GM12878 (cell line): ENCODE data around the gene PPP2R3C. TPM values are rescaled to one million over a fixed set of nuclear protein-coding genes. Genes with fewer than 3 reads are reported as not detected.

ENCODE experiments used
- ATAC-seq: fragments of 200-7000 bp; cut with Tn5 transposase; 3 replicates; pipeline ENCODE4 v1.9.1; 2020; ENCODE audit warnings: mild to moderate bottlenecking, moderate library complexity
- BruUV-seq: library from RNA; stranded (reverse); fragments of 400-500 nt; replicated peaks from 2 replicates; lab custom pipeline; 2021; lab: Mats Ljungman, UMichigan
- CTCF ChIA-PET: fragments of 300-600 bp; sonication (Branson Sonifier 250); formaldehyde crosslinking; extraction: SDS; loops from one replicate; lab custom pipeline; 2021; ENCODE audit warnings: inconsistent platforms; lab: Yijun Ruan, JAX
- POLR2A ChIA-PET: fragments of 350-600 bp; formaldehyde crosslinking; extraction: SDS; loops from one replicate; lab custom pipeline; 2021; ENCODE audit warnings: inconsistent platforms; lab: Charles Lee
- RAD21 ChIA-PET: fragments of 300-600 bp; sonication (Branson Sonifier 250); formaldehyde crosslinking; loops from one replicate; lab custom pipeline; 2023; ENCODE audit warnings: antibody characterized with exemption; ENCODE audit not compliant: unreplicated experiment; lab: Charles Lee
- SMC1A ChIA-PET: fragments of 300-600 bp; sonication (Branson Sonifier 250); formaldehyde crosslinking; loops from one replicate; lab custom pipeline; 2023; ENCODE audit not compliant: unreplicated experiment, uncharacterized antibody; lab: Charles Lee
- DNase-seq: peaks from one replicate; pipeline ENCODE4 v3.0.0-alpha.2; 2011; ENCODE audit warnings: low read depth, low spot score
- FAIRE-seq: peaks from 3 replicates; lab custom pipeline; 2011; peaks lifted over from hg19 to GRCh38; lab: Jason Lieb, UNC
- H2AFZ ChIP-seq: 2 replicates; pipeline ENCODE4 v1.6.0; 2011; ENCODE audit warnings: low read depth, low read length, control low read depth; ENCODE audit not compliant: control insufficient read depth
- H3K27ac ChIP-seq: 2 replicates; pipeline ENCODE4 v1.5.1; 2011; ENCODE audit warnings: control low read depth; ENCODE audit not compliant: control insufficient read depth, insufficient read depth
- H3K27me3 ChIP-seq, 2 experiments: replicated peaks in 1 of 2; 2 replicates each; pipeline versions ENCODE4 v1.6.0 to v1.6.1; 2011; ENCODE audit warnings: low read length in 1 of 2; ENCODE audit not compliant: control insufficient read depth in 2 of 2, insufficient read depth in 2 of 2
- H3K36me3 ChIP-seq, 2 experiments: 2 replicates each; pipeline ENCODE4 v1.5.1; 2011; ENCODE audit warnings: low read length in 1 of 2; ENCODE audit not compliant: control insufficient read depth in 2 of 2, insufficient read depth in 2 of 2
- H3K4me1 ChIP-seq: 2 replicates; pipeline ENCODE4 v1.6.1; 2011; ENCODE audit warnings: mild to moderate bottlenecking, low read length, moderate library complexity, mixed read lengths; ENCODE audit not compliant: control insufficient read depth, insufficient read depth
- H3K4me2 ChIP-seq: 2 replicates; pipeline ENCODE4 v1.6.0; 2011; ENCODE audit warnings: control low read depth; ENCODE audit not compliant: control insufficient read depth, insufficient read depth
- H3K4me3 ChIP-seq: fragments of 200-600 bp; sonication (generic); 2 replicates; pipeline ENCODE4 v1.5.1; 2016
- H3K79me2 ChIP-seq: 2 replicates; pipeline ENCODE4 v1.6.0; 2011; ENCODE audit warnings: low read length; ENCODE audit not compliant: control insufficient read depth, insufficient read depth
- H3K9ac ChIP-seq: 2 replicates; pipeline ENCODE4 v1.8.0; 2011; ENCODE audit warnings: low read length, control low read depth, mixed read lengths; ENCODE audit not compliant: control insufficient read depth, insufficient read depth
- H3K9me3 ChIP-seq: replicated peaks from 3 replicates; pipeline ENCODE4 v1.5.1; 2011; ENCODE audit warnings: mild to moderate bottlenecking, low read length; ENCODE audit not compliant: control insufficient read depth, insufficient read depth
- H4K20me1 ChIP-seq: 2 replicates; pipeline ENCODE4 v1.6.0; 2011; ENCODE audit not compliant: control insufficient read depth, insufficient read depth
- BCLAF1 ChIP-seq: fragments of 450-650 bp; IDR thresholded peaks from 2 replicates; pipeline ENCODE4 v1.6.1; 2017; ENCODE audit warnings: antibody characterized with exemption, mild to moderate bottlenecking, moderate library complexity
- BRCA1 ChIP-seq: IDR thresholded peaks from 2 replicates; pipeline ENCODE4 v1.6.1; 2011; ENCODE audit warnings: low read depth, low read length, improper control_type of control experiment
- CREM ChIP-seq: IDR thresholded peaks from 2 replicates; pipeline ENCODE4 v1.6.1; 2014; ENCODE audit warnings: antibody characterized with exemption, low read depth
- NBN ChIP-seq: fragments of 450-650 bp; IDR thresholded peaks from 2 replicates; pipeline ENCODE4 v1.6.1; 2016
- POLR2AphosphoS5 ChIP-seq: IDR thresholded peaks from 2 replicates; pipeline ENCODE4 v1.6.1; 2011; ENCODE audit warnings: mild to moderate bottlenecking, low read length, inconsistent platforms
- RELA ChIP-seq: fragments of 450-650 bp; IDR thresholded peaks from 2 replicates; pipeline ENCODE4 v1.8.0; 2014; ENCODE audit warnings: borderline replicate concordance; ENCODE audit not compliant: partially characterized antibody
- RELB ChIP-seq: fragments of 450-650 bp; IDR thresholded peaks from 2 replicates; pipeline ENCODE4 v1.6.1; 2017; ENCODE audit warnings: low read depth, mild to moderate bottlenecking, moderate library complexity
- RUNX3 ChIP-seq: IDR thresholded peaks from 2 replicates; pipeline ENCODE4 v1.6.1; 2012; ENCODE audit warnings: low read length, inconsistent platforms
- SIN3A ChIP-seq: IDR thresholded peaks from 2 replicates; pipeline ENCODE4 v1.6.1; 2012; ENCODE audit warnings: low read depth, low read length, improper control_type of control experiment
- SIX5 ChIP-seq: IDR thresholded peaks from 2 replicates; pipeline ENCODE4 v1.6.1; 2011; ENCODE audit warnings: mild to moderate bottlenecking, low read depth, low read length, moderate library complexity; ENCODE audit not compliant: severe bottlenecking
- SMARCA5 ChIP-seq: fragments of 450-650 bp; IDR thresholded peaks from 2 replicates; pipeline ENCODE4 v1.6.1; 2017; ENCODE audit warnings: mild to moderate bottlenecking
- SPI1 ChIP-seq: IDR thresholded peaks from 2 replicates; pipeline ENCODE4 v1.6.1; 2011; ENCODE audit warnings: low read depth, mild to moderate bottlenecking, low read length, moderate library complexity, borderline replicate concordance; ENCODE audit not compliant: insufficient read depth
- ZBTB40 ChIP-seq: fragments of 450-650 bp; IDR thresholded peaks from 2 replicates; pipeline ENCODE4 v1.6.1; 2016; ENCODE audit warnings: mild to moderate bottlenecking, moderate library complexity, borderline replicate concordance
- whole genome bisulfite sequencing: methylation state at CpG from one replicate; pipeline ENCODE4 v1.1.6; 2016; ENCODE audit warnings: low lambda C conversion rate; ENCODE audit not compliant: insufficient replicate concordance, insufficient coverage; ENCODE audit errors: missing lambda C conversion rate; 5-methylcytosine and 5-hydroxymethylcytosine counted together
- in situ Hi-C: fragments of 300-500 bp; cut with MboI; formaldehyde crosslinking; loops from 9 replicates; pipeline ENCODE4 v1.14.3; 2018; ENCODE audit warnings: mixed read lengths
- intact Hi-C: fragments of 100-400 bp; cut with micrococcal nuclease; formaldehyde crosslinking; loops from one replicate; pipeline ENCODE4 v1.14.2; 2022; ENCODE audit not compliant: unreplicated experiment
- polyA plus RNA-seq, 11 experiments: library from polyadenylated mRNA; depleted of rRNA in 4 of 11; unstranded in 6 of 11; stranded (reverse) in 5 of 11; fragments of >200 nt; fragmentation: Nextera tagmentation in 4 of 11; fragmentation: Illumina TruSeq in 1 of 11; extraction: Ambion mirVana in 4 of 11; extraction: Trizol in 1 of 11; gene quantifications; 1 replicate in 1 of 11; 2 replicates in 10 of 11; pipeline versions ENCODE4 v1.2.1 to v1.2.3, GENCODE V29; 2011 to 2016; ENCODE audit warnings: inconsistent platforms in 2 of 11, missing spikeins in 2 of 11, low read depth in 1 of 11
- total RNA-seq, 4 experiments: library from RNA; depleted of rRNA in 3 of 4; stranded (reverse); fragments of >200 nt in 3 of 4; fragmentation: Illumina TruSeq in 1 of 4; extraction: Trizol in 1 of 4; gene quantifications; 2 replicates each; pipeline versions ENCODE4 v1.2.1 to v1.2.3, GENCODE V29; 2013 to 2021

Gene PPP2R3C
- total and polyA plus RNA-seq, 10 of the 15 experiments (the other 5 are each of a cell fraction or from before 2014, with no cell fraction given) = 27.6 to 80.5 (median 42.9) TPM

GRCh38 chr14:35046751-35047536 is 74.8 kb downstream of the PPP2R3C start:
- 1% methylated on average over 23 of the region's 23 CpGs for WGBS
- TF ChIP-seq ZBTB40 = no peak
- TF ChIP-seq POLR2AphosphoS5 = no peak
- no peak for TF ChIP-seq RELA
- TF ChIP-seq SIN3A = no peak; the same call in none of the 2 replicates
- TF ChIP-seq RUNX3 = peak; percentile 48
- TF ChIP-seq SPI1 = no peak
- TF ChIP-seq NBN = 0 out of 2 replicates have a peak, but pooled peaks have one; percentile 3
- TF ChIP-seq BCLAF1 = no peak
- 0 out of 2 replicates have a peak, but pooled peaks have one; percentile 15 for TF ChIP-seq RELB
- TF ChIP-seq SIX5 = no peak
- no peak for TF ChIP-seq BRCA1
- no peak for TF ChIP-seq SMARCA5
- TF ChIP-seq CREM = no peak

More at GRCh38 chr14:35046751-35047536, 74.8 kb downstream of the PPP2R3C start:
- H3K9me3 ChIP-seq = no peaks in the 10 kb centered on the region
- intact Hi-C loops = loop anchor here (1.0 to 5.0 kb wide), 4 partner anchors 64 to 370 kb away; partner anchors contain the start of genes PRORP and SRP54
- ChIA-PET SMC1A (interaction anchor here (1.0 to 2.2 kb wide), 8 partner anchors 17 to 369 kb away, joined by 3 to 7 read pairs (median 4); partner anchors contain the start of gene PPP2R3C), POLR2A (interaction anchor here (0.6 to 3.5 kb wide), 16 partner anchors 10 to 370 kb away, joined by 3 to 37 read pairs (median 4); partner anchors contain the start of genes BAZ1A, PPP2R3C, PRORP and SRP54), RAD21 (interaction anchor here (1.0 to 2.1 kb wide), 11 partner anchors 14 to 375 kb away, joined by 3 to 29 read pairs (median 4); partner anchors contain the start of genes BAZ1A, PPP2R3C and SRP54), CTCF (interaction anchor here (0.9 to 3.1 kb wide), 6 partner anchors 13 to 324 kb away, joined by 3 to 20 read pairs (median 3); partner anchors contain the start of genes BAZ1A and SRP54)
- H3K27ac ChIP-seq = peak overlapping the region; percentile 65
- peak overlapping the region; percentile 93 for H2AFZ ChIP-seq
- H3K36me3 ChIP-seq = no peaks in the 10 kb centered on the region
- H3K9ac ChIP-seq = peak overlapping the region; percentile 61
- no peaks in the 10 kb centered on the region for H3K27me3 ChIP-seq
- H4K20me1 ChIP-seq = no peaks in the 10 kb centered on the region
- ATAC-seq (peak; percentile 61), DNase-seq (no peak), FAIRE-seq (no peak)
- H3K79me2 ChIP-seq = peaks cover 3% of the 10 kb centered on the region
- BruUV-seq = no TSS peak
- peak overlapping the region; percentile 78 for H3K4me2 ChIP-seq
- in situ Hi-C loops = loop anchor here (10.0 kb wide), 1 partner anchor 368 kb away; no protein-coding TSS in a partner anchor
- H3K4me1 ChIP-seq = peaks cover 6% of the 10 kb centered on the region; the same call in 1 of the 2 replicates
- H3K4me3 ChIP-seq = peak overlapping the region; percentile 87
